Keratinocyte (primary cell): ENCODE measurements around the gene LIX1. TPM values are rescaled to one million over a fixed set of nuclear protein-coding genes. Genes with fewer than 3 reads are reported as not detected.

ENCODE experiments used
- DNase-seq: peaks from one replicate; pipeline ENCODE4 v3.0.0-alpha.2; 2011; ENCODE audit warnings: low read depth, missing footprints, low spot score
- FAIRE-seq: peaks from 2 replicates; lab custom pipeline; 2011; peaks lifted over from hg19 to GRCh38; lab: Jason Lieb, UNC
- H2AFZ ChIP-seq: 2 replicates; pipeline ENCODE4 v1.6.0; 2012; ENCODE audit warnings: low read length, control low read depth, inconsistent platforms; ENCODE audit not compliant: control insufficient read depth
- H3K27ac ChIP-seq: 2 replicates; pipeline ENCODE4 v1.5.1; 2011; ENCODE audit warnings: low read length; ENCODE audit not compliant: control insufficient read depth, insufficient read depth
- H3K27me3 ChIP-seq: 3 replicates; pipeline ENCODE4 v1.6.0; 2011; ENCODE audit warnings: low read length; ENCODE audit not compliant: control insufficient read depth, insufficient read depth; ENCODE audit errors: extremely low read depth
- H3K36me3 ChIP-seq, 2 experiments: 2 replicates in 1 of 2; 3 replicates in 1 of 2; pipeline ENCODE4 v1.5.1; 2011; ENCODE audit warnings: low read length in 2 of 2, mild to moderate bottlenecking in 1 of 2; ENCODE audit not compliant: control insufficient read depth in 2 of 2, insufficient read depth in 2 of 2; ENCODE audit errors: extremely low read depth in 1 of 2
- H3K4me1 ChIP-seq: 3 replicates; pipeline ENCODE4 v1.5.1; 2011; ENCODE audit warnings: low read length; ENCODE audit not compliant: control insufficient read depth, insufficient read depth; ENCODE audit errors: extremely low read depth
- H3K4me2 ChIP-seq: 3 replicates; pipeline ENCODE4 v1.6.0; 2011; ENCODE audit warnings: low read depth, low read length; ENCODE audit not compliant: control insufficient read depth, insufficient read depth; ENCODE audit errors: extremely low read depth
- H3K4me3 ChIP-seq, 3 experiments: fragments of 200-600 bp in 1 of 3; sonication (generic) in 1 of 3; 2 replicates in 2 of 3; 3 replicates in 1 of 3; pipeline ENCODE4 v1.5.1; 2011 to 2016; ENCODE audit warnings: low read length in 3 of 3, mild to moderate bottlenecking in 3 of 3, control low read depth in 2 of 3, inconsistent platforms in 1 of 3, low read depth in 1 of 3, mixed read lengths in 1 of 3, mixed run types in 1 of 3, moderate library complexity in 1 of 3; ENCODE audit not compliant: control insufficient read depth in 2 of 3, insufficient read depth in 2 of 3; ENCODE audit errors: extremely low read depth in 1 of 3
- H3K79me2 ChIP-seq: 2 replicates; pipeline ENCODE4 v1.6.0; 2012; ENCODE audit warnings: low read length; ENCODE audit not compliant: control insufficient read depth, insufficient read depth
- H3K9ac ChIP-seq: 3 replicates; pipeline ENCODE4 v1.6.0; 2011; ENCODE audit warnings: low read length; ENCODE audit not compliant: control insufficient read depth, insufficient read depth; ENCODE audit errors: extremely low read depth
- H3K9me1 ChIP-seq: 3 replicates; pipeline ENCODE4 v1.6.0; 2011; ENCODE audit warnings: low read length; ENCODE audit not compliant: control insufficient read depth, insufficient read depth; ENCODE audit errors: extremely low read depth
- H3K9me3 ChIP-seq: 2 replicates; pipeline ENCODE4 v1.5.1; 2012; ENCODE audit warnings: low read depth, low read length; ENCODE audit not compliant: control insufficient read depth
- H4K20me1 ChIP-seq: 3 replicates; pipeline ENCODE4 v1.6.0; 2011; ENCODE audit warnings: low read length; ENCODE audit not compliant: control insufficient read depth, insufficient read depth; ENCODE audit errors: extremely low read depth
- CTCF ChIP-seq, 3 experiments: IDR thresholded peaks in 1 of 3; conservative IDR thresholded peaks in 1 of 3; optimal IDR thresholded peaks in 1 of 3; 2 replicates in 2 of 3; 3 replicates in 1 of 3; pipeline versions ENCODE3 to v1.5.1; 2011; ENCODE audit warnings: low read length in 3 of 3, mild to moderate bottlenecking in 3 of 3, moderate library complexity in 2 of 3, control low read depth in 1 of 3, inconsistent platforms in 1 of 3; ENCODE audit not compliant: insufficient read depth in 2 of 3; ENCODE audit errors: extremely low read depth in 1 of 3
- EZH2 ChIP-seq: IDR thresholded peaks from one replicate; pipeline ENCODE4 v1.6.1; 2012; ENCODE audit warnings: inconsistent platforms, mild to moderate bottlenecking, low read length, moderate library complexity
- dilution Hi-C: fragments of 300-500 bp; cut with MboI; formaldehyde crosslinking; loops from one replicate; pipeline ENCODE4 v1.7.0; 2020; ENCODE audit warnings: low sequenced_read_pairs; ENCODE audit not compliant: extremely low pct_ligation_motif_present
- polyA plus RNA-seq, 5 experiments: library from polyadenylated mRNA; depleted of rRNA in 3 of 5; stranded (reverse) in 3 of 5; stranded (forward) in 1 of 5; unstranded in 1 of 5; fragments of >200 nt; gene quantifications; 1 replicate in 1 of 5; 2 replicates in 3 of 5; 3 replicates in 1 of 5; pipeline versions ENCODE4 v1.2.1 to v1.2.3, GENCODE V29; 2011 to 2012; ENCODE audit warnings: missing spikeins in 2 of 5, low read depth in 1 of 5, low replicate concordance in 1 of 5

The LIX1 gene
- polyA plus RNA-seq, 1 donor (not counting 4 experiments of a cell fraction or from before 2014, with no cell fraction given): not detected

- no peak for FAIRE-seq
- no peak overlapping the region for H3K27ac ChIP-seq
Observed at GRCh38 chr5:97133101-97133500, 9.3 kb downstream of the LIX1 start.

GRCh38 chr5:97131921-97132320 lies 10.5 kb downstream of the LIX1 start:
- H3K27me3 ChIP-seq: no peaks in the 10 kb centered on the region
- no peak overlapping the region for H3K27ac ChIP-seq
- dilution Hi-C loops: no loop called here
- no peaks in the 10 kb centered on the region for H3K4me1 ChIP-seq
- no peaks in the 10 kb centered on the region for H4K20me1 ChIP-seq
- no peak for FAIRE-seq
- H3K36me3 ChIP-seq: no peaks in the 10 kb centered on the region
- H3K9me1 ChIP-seq: no peaks in the 10 kb centered on the region
- H3K9ac ChIP-seq: no peak overlapping the region
- TF ChIP-seq EZH2 (no peak), CTCF (optimal IDR thresholded peaks at IDR 0.05 in 1 of 3, IDR thresholded peaks at IDR 0.05 in 1 of 3, conservative IDR thresholded peaks at IDR 0.05 in 1 of 3; ENCODE audit: extremely low read depth in 1 of 3, insufficient read depth in 2 of 3, low read length in 3 of 3) (no peak)
- no peaks in the 10 kb centered on the region for H3K79me2 ChIP-seq
- H3K4me3 ChIP-seq: no peak overlapping the region
- H3K9me3 ChIP-seq: no peaks in the 10 kb centered on the region
- no peak for DNase-seq
- no peak overlapping the region for H3K4me2 ChIP-seq
- no peak overlapping the region for H2AFZ ChIP-seq

More at GRCh38 chr5:97133101-97133500, 9.3 kb downstream of the LIX1 start:
- no peaks in the 10 kb centered on the region for H3K9me1 ChIP-seq
- no peaks in the 10 kb centered on the region for H3K4me1 ChIP-seq
- no peak for DNase-seq
- no peak overlapping the region for H2AFZ ChIP-seq
- no peaks in the 10 kb centered on the region for H4K20me1 ChIP-seq
- H3K27me3 ChIP-seq: no peaks in the 10 kb centered on the region
- H3K79me2 ChIP-seq: no peaks in the 10 kb centered on the region
- H3K4me3 ChIP-seq: no peak overlapping the region
- no peak overlapping the region for H3K9ac ChIP-seq
- H3K9me3 ChIP-seq: no peaks in the 10 kb centered on the region
- H3K36me3 ChIP-seq: no peaks in the 10 kb centered on the region
- TF ChIP-seq CTCF (optimal IDR thresholded peaks at IDR 0.05 in 1 of 3, IDR thresholded peaks at IDR 0.05 in 1 of 3, conservative IDR thresholded peaks at IDR 0.05 in 1 of 3; ENCODE audit: extremely low read depth in 1 of 3, insufficient read depth in 2 of 3, low read length in 3 of 3) (no peak), EZH2 (no peak)
- dilution Hi-C loops: no loop called here
- H3K4me2 ChIP-seq: no peak overlapping the region
